K562 (cell line): ENCODE measurements around the gene ERI2. TPM values are rescaled to one million over a fixed set of nuclear protein-coding genes. Genes with fewer than 3 reads are reported as not detected.

Experiments
- ATAC-seq: fragments of 200-7000 bp; cut with Tn5 transposase; 3 replicates; pipeline ENCODE4 v1.9.1; 2020; ENCODE audit warnings: moderate library complexity
- BruUV-seq: library from RNA; stranded (reverse); fragments of 400-500 nt; replicated peaks from 2 replicates; lab custom pipeline; 2021; lab: Mats Ljungman, UMichigan
- CTCF ChIA-PET: fragments of 300-600 bp; formaldehyde crosslinking; extraction: SDS; loops from one replicate; lab custom pipeline; 2021; ENCODE audit warnings: low intra/inter-chr PET ratio; lab: Yijun Ruan, JAX
- POLR2A ChIA-PET: fragments of 300-600, 350-650 bp; sonication (Branson Sonifier 250); formaldehyde crosslinking; extraction: SDS; loops from one replicate; lab custom pipeline; 2021; ENCODE audit warnings: antibody characterized with exemption, inconsistent platforms; lab: Yijun Ruan, JAX
- DNase-seq, 4 experiments: peaks; one replicate each; pipeline versions ENCODE4 v3.0.0 to v3.0.0-alpha.2; 2011 to 2018; ENCODE audit warnings: low spot score in 3 of 4, mixed read lengths in 3 of 4; ENCODE audit errors: extremely low read depth in 1 of 4
- FAIRE-seq: peaks from 2 replicates; lab custom pipeline; 2011; peaks lifted over from hg19 to GRCh38; lab: Jason Lieb, UNC
- H2AFZ ChIP-seq: 2 replicates; pipeline ENCODE4 v1.6.0; 2011; ENCODE audit warnings: low read depth, low read length, control low read depth, inconsistent platforms
- H3K27ac ChIP-seq: fragments of 200-600 bp; 3 replicates; pipeline ENCODE4 v1.8.0; 2011; ENCODE audit warnings: low read depth, mild to moderate bottlenecking, control low read depth, inconsistent platforms, low read length, moderate library complexity, mixed read lengths; ENCODE audit errors: extremely low read depth
- H3K27me3 ChIP-seq, 2 experiments: fragments of 300-600 bp in 1 of 2; 2 replicates in 1 of 2; 3 replicates in 1 of 2; pipeline versions ENCODE4 v1.6.0 to v1.8.0; 2011; ENCODE audit warnings: inconsistent platforms in 2 of 2, low read length in 2 of 2, mild to moderate bottlenecking in 1 of 2, mixed read lengths in 1 of 2, moderate library complexity in 1 of 2; ENCODE audit not compliant: control insufficient read depth in 2 of 2, insufficient read depth in 2 of 2
- H3K36me3 ChIP-seq: fragments of 300-600 bp; 3 replicates; pipeline ENCODE4 v1.8.0; 2011; ENCODE audit warnings: mild to moderate bottlenecking, low read length, inconsistent platforms; ENCODE audit not compliant: control insufficient read depth, insufficient read depth
- H3K4me1 ChIP-seq, 2 experiments: fragments of 200-600 bp in 1 of 2; replicated peaks in 1 of 2; 2 replicates in 1 of 2; 3 replicates in 1 of 2; pipeline versions ENCODE4 v1.5.1 to v1.8.0; 2011; ENCODE audit warnings: inconsistent platforms in 2 of 2, low read length in 2 of 2, mild to moderate bottlenecking in 1 of 2, mixed read lengths in 1 of 2, moderate library complexity in 1 of 2; ENCODE audit not compliant: control insufficient read depth in 2 of 2, insufficient read depth in 2 of 2
- H3K4me2 ChIP-seq: 2 replicates; pipeline ENCODE4 v1.6.1; 2011; ENCODE audit warnings: low read length, control low read depth, inconsistent platforms, mixed read lengths; ENCODE audit not compliant: insufficient read depth
- H3K4me3 ChIP-seq: fragments of 200-600 bp; sonication (generic), shearing (Covaris generic); 2 replicates; pipeline ENCODE4 v1.5.1; 2016; ENCODE audit warnings: control low read depth, inconsistent platforms
- H3K79me2 ChIP-seq: fragments of 200-600 bp; 3 replicates; pipeline ENCODE4 v1.8.0; 2011; ENCODE audit warnings: low read length, inconsistent platforms; ENCODE audit not compliant: control insufficient read depth, insufficient read depth
- H3K9ac ChIP-seq, 2 experiments: 2 replicates each; pipeline versions ENCODE4 v1.6.0 to v1.6.1; 2011; ENCODE audit warnings: low read depth in 2 of 2, low read length in 2 of 2, control low read depth in 1 of 2, inconsistent platforms in 1 of 2, mild to moderate bottlenecking in 1 of 2, mixed read lengths in 1 of 2; ENCODE audit not compliant: insufficient read depth in 1 of 2
- H3K9me1 ChIP-seq: one replicate; pipeline ENCODE4 v1.6.0; 2011; ENCODE audit warnings: inconsistent platforms, mild to moderate bottlenecking, low read length, moderate library complexity; ENCODE audit not compliant: control insufficient read depth, insufficient read depth
- H3K9me3 ChIP-seq: replicated peaks from 2 replicates; pipeline ENCODE4 v1.5.1; 2011; ENCODE audit warnings: low read depth, low read length, inconsistent platforms; ENCODE audit not compliant: control insufficient read depth, insufficient read depth
- H4K20me1 ChIP-seq: replicated peaks from 2 replicates; pipeline ENCODE4 v1.6.1; 2011; ENCODE audit warnings: low read length, inconsistent platforms, mixed read lengths; ENCODE audit not compliant: control insufficient read depth, insufficient read depth
- GTF2A2 ChIP-seq: IDR thresholded peaks from 2 replicates; pipeline ENCODE4 v1.6.1; 2016; ENCODE audit warnings: mild to moderate bottlenecking, missing genetic modification characterization, missing compliant biosample characterization
- MEF2A ChIP-seq: IDR thresholded peaks from 2 replicates; pipeline ENCODE4 v1.6.1; 2011; ENCODE audit warnings: low read depth, mild to moderate bottlenecking, low read length, moderate library complexity; ENCODE audit not compliant: control insufficient read depth
- ZBTB1 ChIP-seq: sonication (generic); formaldehyde crosslinking; IDR thresholded peaks from 2 replicates; pipeline ENCODE4 v1.8.1; 2023; ENCODE audit warnings: missing genetic modification reagents, low read depth, mild to moderate bottlenecking, borderline replicate concordance
- ZNF134 ChIP-seq: fragments of 250-450 bp; sonication (Bioruptor Pico); conservative IDR thresholded peaks from 2 replicates; pipeline ENCODE4 v1.4.0; 2020
- WGBS: fragments of 100-300 bp; shearing (Covaris generic); methylation state at CpG from one replicate; pipeline ENCODE4 v1.1.6; 2016; ENCODE audit warnings: low coverage, mixed read lengths; ENCODE audit not compliant: insufficient coverage; ENCODE audit errors: missing lambda C conversion rate; 5-methylcytosine and 5-hydroxymethylcytosine counted together
- in situ Hi-C: fragments of 300-500 bp; cut with MboI; formaldehyde crosslinking; loops from 4 replicates; pipeline ENCODE4 v1.15.0; 2018; ENCODE audit warnings: inconsistent platforms, mixed read lengths
- intact Hi-C: fragments of 100-400 bp; cut with micrococcal nuclease; formaldehyde crosslinking; loops from 2 replicates; pipeline ENCODE4 v1.14.2; 2022
- polyA plus RNA-seq, 8 experiments: library from polyadenylated mRNA; depleted of rRNA in 4 of 8; stranded (reverse) in 5 of 8; unstranded in 3 of 8; fragments of >200 nt; fragmentation: Nextera tagmentation in 2 of 8; fragmentation: Illumina TruSeq in 1 of 8; extraction: Ambion mirVana in 2 of 8; extraction: Trizol in 1 of 8; gene quantifications; 2 replicates each; pipeline versions ENCODE4 v1.2.1 to v1.2.3, GENCODE V29; 2011 to 2014; ENCODE audit warnings: inconsistent platforms in 1 of 8, missing spikeins in 1 of 8
- total RNA-seq, 7 experiments: library from RNA; depleted of rRNA in 6 of 7; stranded (reverse); fragments of >200 nt in 6 of 7; fragmentation: Illumina TruSeq in 2 of 7; extraction: Trizol in 2 of 7; gene quantifications; 2 replicates each; pipeline versions ENCODE4 v1.2.1 to v1.2.3, GENCODE V29; 2011 to 2021; ENCODE audit warnings: low replicate concordance in 1 of 7
- TF ChIP-seq, protein P1 (sequence below): sonication (generic); formaldehyde crosslinking; IDR thresholded peaks from 2 replicates; pipeline ENCODE4 v1.8.1; 2023; ENCODE audit warnings: mild to moderate bottlenecking, missing genetic modification reagents, moderate library complexity
- TF ChIP-seq, protein P2 (sequence below): fragments of 450-650 bp; formaldehyde crosslinking; IDR thresholded peaks from 2 replicates; pipeline ENCODE4 v1.4.0; 2020; ENCODE audit warnings: mild to moderate bottlenecking, mixed read lengths

Gene ERI2
- total and polyA plus RNA-seq, 9 of the 15 experiments (the other 6 are each of a cell fraction or from before 2014, with no cell fraction given) = 23.3 to 57.0 (median 48.1) TPM

DNA sequence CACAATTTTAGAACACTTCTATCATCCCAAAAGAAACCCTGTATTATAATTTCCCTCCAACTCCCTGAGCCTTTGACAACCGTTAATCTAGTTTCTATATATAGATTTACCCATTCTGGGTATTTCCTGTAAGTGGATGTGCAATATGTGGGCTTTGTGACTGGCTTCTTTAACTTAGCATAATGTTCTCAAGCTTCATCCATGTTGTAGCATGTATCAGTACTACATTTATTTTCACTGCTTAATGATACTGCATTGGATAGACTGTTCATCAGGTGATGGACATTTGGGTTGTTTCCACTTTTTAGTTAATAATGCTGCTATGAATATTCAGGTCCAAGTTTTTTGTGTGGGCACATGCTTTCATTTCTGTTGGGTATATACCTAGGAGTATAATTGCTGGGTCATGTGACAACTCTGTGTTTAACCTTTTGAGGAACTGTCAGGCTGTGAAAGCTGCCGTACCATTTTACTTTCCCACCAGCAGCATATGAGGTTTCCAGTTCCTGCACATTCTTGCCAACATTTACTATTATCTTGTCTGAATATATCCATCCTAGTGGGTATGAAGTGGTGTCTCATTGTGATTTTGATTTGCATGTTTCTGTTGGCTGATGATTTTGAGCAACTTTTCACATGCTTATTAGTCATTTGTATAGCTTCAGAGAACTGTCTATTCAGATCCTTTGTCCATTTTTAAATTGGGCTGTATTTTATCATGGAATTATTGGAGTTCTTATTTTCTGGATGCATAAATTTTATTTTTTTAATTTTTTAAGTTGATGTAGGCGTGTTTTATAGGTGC is 16.5 kb upstream of the ERI2 start:
- DNase-seq (no peak), FAIRE-seq (no peak), ATAC-seq (no peak)
- peaks cover 0 to 17% of the 10 kb centered on the region in 2 experiments; a peak in 3 of 5 replicates for H3K4me1 ChIP-seq
- H3K27ac ChIP-seq = no peak overlapping the region
- no peaks in the 10 kb centered on the region for H3K27me3 ChIP-seq
- no peaks in the 10 kb centered on the region for H4K20me1 ChIP-seq
- H3K9me3 ChIP-seq = no peaks in the 10 kb centered on the region
- in situ Hi-C loops (no loop called here), intact Hi-C loops (no loop called here)
- no peaks in the 10 kb centered on the region for H3K9me1 ChIP-seq
- H3K4me3 ChIP-seq = no peak overlapping the region
- POLR2A ChIA-PET = no interaction called here
- TF ChIP-seq ZBTB1 (no peak), ZNF134 (CRISPR knock-in tag) (peak; percentile 53; the same call in 1 of the 2 replicates), GTF2A2 (tag) (no peak), MEF2A (0 out of 2 replicates have a peak, but pooled peaks have one; percentile 19)
- TF ChIP-seq, protein P1, sequence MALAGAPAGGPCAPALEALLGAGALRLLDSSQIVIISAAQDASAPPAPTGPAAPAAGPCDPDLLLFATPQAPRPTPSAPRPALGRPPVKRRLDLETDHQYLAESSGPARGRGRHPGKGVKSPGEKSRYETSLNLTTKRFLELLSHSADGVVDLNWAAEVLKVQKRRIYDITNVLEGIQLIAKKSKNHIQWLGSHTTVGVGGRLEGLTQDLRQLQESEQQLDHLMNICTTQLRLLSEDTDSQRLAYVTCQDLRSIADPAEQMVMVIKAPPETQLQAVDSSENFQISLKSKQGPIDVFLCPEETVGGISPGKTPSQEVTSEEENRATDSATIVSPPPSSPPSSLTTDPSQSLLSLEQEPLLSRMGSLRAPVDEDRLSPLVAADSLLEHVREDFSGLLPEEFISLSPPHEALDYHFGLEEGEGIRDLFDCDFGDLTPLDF (CRISPR knock-in tag) = no peak
- TF ChIP-seq, protein P2, sequence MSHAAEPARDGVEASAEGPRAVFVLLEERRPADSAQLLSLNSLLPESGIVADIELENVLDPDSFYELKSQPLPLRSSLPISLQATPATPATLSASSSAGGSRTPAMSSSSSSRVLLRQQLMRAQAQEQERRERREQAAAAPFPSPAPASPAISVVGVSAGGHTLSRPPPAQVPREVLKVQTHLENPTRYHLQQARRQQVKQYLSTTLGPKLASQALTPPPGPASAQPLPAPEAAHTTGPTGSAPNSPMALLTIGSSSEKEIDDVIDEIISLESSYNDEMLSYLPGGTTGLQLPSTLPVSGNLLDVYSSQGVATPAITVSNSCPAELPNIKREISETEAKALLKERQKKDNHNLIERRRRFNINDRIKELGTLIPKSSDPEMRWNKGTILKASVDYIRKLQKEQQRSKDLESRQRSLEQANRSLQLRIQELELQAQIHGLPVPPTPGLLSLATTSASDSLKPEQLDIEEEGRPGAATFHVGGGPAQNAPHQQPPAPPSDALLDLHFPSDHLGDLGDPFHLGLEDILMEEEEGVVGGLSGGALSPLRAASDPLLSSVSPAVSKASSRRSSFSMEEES (CRISPR knock-in tag) = peak; percentile 88
- H2AFZ ChIP-seq = no peak overlapping the region
- 76% methylated on average over 3 of the region's 3 CpGs for WGBS
- BruUV-seq = no TSS peak
- no peak overlapping the region for H3K9ac ChIP-seq
- H3K79me2 ChIP-seq = no peaks in the 10 kb centered on the region
- peaks cover 77% of the 10 kb centered on the region for H3K36me3 ChIP-seq
- CTCF ChIA-PET = no interaction called here
- no peak overlapping the region for H3K4me2 ChIP-seq
